NCI-H146 treated with DMSO at 0.1 percent for 48 hours (cell line): Measurements from ENCODE around the gene MSI1.

Experiments used
- DNase-seq: peaks from one replicate; lab custom pipeline; 2025; ENCODE audit not compliant: unreplicated experiment; lab: John Stamatoyannopoulos, UW

MSI1 gene

DNA sequence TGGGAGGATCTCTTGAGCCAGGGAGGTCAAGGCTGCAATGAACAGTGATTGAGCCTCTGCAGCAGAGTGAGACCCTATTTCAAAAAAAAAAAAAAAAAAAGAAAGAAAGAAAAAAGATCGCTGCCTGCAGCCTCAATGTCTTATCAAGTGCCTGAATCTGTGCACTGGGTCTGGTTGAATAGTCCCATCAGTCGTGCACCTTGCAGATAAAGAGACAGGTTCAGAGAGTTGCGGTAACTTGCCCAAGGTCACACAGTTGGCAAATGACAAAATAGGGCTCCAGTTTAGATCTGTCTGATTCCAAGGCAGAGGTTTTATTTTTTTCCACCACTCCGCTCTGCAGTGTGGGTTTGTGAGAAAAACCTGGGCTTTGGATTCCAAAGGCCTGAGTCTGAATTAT is 40.7 kb downstream of the MSI1 start:
- no peak for DNase-seq

DNA sequence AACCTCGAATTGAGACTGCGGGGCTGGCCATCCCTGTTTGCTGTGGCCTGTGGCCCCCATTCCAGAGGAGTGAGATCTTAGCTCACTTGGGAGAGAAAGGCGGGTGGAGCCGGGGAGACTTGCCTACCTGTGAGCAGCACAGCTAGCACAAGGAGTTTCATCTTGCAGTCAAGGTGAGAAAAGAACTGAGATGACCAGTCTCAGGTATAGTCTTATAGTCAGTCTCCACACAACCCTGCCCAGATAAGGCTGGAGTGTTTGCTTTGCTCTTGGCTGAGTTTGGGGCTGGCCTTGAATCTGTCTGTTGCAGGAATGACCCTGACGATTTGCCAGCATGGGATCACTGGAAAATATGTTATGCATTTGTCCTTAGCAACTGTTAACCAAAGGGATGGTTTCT is 41.4 kb downstream of the MSI1 start, which contains the start of gene PLA2G1B:
Gene PLA2G1B, minus strand, starts transcription at position 187 of the 400 bp plus-strand sequence. Its CDS starts 26 bp downstream, at position 161.
- no peak for DNase-seq

- DNase-seq = no peak
These were observed 44.0 kb downstream of the MSI1 start for GRCh38 chr12:120324841-120325417.

DNA sequence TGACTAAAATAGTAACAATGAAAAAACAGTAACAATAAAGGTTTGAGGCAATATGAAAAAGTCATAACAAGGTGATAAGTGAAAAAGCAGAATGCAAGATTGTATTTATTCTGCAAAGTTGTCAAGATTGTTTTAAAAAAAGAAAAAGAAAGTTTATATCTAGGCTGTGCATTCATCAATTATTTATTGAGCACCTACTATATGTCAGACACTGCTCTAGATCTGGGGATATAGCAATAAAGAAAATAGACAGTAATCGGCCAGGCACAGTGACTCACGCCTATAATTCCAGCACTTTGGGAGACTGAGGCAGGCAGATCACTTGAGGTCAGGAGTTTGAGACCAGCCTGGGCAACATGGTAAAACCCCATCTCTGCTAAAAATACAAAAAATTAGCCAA is 45.2 kb downstream of the MSI1 start:
- DNase-seq = no peak

DNA sequence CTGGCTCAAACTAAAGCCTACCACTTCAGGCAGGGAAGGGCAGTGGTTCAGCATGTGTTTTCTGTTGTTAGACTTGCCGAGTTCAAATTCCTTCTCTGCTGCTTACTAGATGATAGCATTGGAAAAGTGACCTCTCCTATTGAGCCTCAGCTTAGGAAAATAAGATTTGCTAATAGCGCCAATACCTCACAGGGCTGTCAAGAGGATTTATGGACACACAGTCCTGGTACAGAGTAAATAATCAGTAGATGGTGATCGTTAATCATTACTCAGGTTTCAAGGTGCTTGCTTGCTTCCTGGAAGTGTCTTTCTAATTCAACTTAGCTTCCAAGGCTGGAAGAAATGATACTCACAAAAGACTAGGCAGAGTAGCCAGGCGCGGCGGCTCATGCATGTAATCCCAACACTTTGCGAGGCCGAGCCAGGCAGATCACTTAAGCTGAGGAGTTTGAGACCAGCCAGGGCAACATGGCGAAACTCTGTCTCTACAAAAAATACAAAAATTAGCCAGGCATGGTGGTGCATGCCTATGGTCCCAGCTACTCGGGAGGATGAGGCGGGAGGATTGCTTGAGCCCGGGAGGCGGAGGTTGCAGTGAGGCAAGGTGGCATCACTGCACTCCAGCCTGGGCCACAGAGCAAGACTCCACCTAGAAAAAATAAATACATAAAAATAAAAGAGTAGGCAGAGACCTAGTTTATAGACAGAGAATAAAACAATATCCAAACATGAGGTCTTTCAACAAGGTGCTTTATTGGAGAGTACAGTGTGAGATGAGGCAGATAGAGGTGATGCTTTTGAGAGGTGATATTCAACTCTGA is 47.4 kb downstream of the MSI1 start:
- DNase-seq = no peak

DNA sequence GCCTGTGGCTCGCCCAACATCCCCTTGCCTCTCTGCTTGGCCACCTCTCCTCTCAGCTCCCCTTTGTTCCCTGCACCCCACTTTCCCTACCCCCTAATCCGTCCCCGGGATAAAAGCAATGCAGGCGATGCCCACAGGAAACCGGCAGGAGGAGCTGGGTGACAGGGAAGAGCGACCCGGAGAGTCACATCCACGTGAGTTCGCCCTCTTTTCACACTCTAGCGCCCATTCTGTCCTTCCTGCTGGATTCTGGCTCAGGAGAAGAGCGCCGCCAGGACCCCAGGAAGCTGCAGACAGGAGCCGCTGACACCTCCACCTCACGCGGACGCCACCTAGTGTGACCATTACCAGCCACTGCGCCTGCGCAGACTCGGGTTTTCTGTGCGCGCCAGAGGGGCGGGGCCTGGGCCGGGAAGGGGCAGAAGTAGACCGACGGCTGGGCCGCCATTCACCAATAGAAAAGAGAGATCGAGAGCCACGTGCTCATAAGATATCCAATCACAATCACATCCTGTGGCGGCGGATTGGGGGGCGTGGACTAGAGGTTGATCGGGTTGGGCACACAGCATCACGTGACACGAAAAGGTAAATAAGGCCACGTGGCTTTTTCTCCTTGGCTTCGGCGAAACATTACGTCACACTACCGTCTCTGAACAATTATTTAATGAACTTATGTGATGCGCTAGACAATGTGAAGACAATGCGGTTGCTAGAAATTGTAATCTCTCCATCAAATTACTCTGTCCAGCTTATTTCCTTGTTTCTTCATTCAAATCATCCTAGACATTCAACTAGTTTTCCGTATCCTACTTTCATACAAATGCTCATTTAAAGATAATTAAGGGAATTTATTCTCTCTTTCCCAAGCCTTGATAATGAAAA is 51.5 kb downstream of the MSI1 start:
- peak; percentile 99 for DNase-seq

DNA sequence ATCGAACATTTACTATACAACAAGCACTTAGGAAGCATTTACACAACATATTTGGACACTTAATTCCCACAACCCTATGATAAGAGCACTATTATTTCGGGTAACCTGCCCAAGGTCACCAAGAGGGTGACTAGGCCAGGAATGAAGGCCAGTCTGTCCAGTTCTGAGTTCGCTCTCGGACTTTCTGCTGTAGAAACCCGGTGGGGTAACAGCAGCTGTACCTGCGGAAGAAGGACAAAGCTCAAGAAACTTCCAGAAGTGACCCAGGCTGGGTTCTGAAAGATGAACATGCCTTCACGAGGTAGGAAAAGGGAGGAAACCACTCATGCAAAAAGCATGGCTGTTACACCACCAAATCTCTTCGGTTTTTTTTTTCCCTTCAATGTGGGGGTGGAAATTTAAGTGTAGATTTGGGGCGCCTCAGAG is 52.2 kb downstream of the MSI1 start:
- DNase-seq = no peak

DNA sequence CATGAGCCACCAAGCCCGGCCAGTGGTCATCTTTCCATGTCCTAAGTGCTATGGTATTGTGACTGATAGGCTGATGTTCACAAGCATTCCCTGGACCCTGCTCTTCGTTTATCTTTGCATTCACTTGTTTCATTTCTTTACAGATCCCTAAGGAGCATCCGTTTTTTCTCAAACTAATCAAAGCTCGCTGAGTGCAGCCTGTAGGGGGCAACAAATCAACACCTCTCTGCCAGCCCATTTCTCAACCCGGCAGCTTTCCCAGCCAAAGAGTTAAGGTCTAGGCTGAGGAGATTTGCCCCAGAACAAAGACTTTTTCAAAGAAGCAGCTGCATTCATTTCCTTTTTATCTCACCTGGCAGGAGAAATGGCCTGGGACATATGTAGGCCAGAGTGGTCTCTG is 54.7 kb downstream of the MSI1 start:
- no peak for DNase-seq

GRCh38 chr12:120301962-120302815 is 66.8 kb downstream of the MSI1 start, which contains the start of gene SIRT4:
Gene SIRT4 (plus strand): TSS chr12:120302321. CDS start chr12:120303562, 1,241 bp downstream.
- DNase-seq = peak; percentile 92

GRCh38 chr12:120292661-120293531 is 76.1 kb downstream of the MSI1 start, which contains the start of gene RNU4-1:
Gene RNU4-1 (minus strand): TSS chr12:120293237.
- peak; percentile 93 for DNase-seq

- no peak for DNase-seq
These were observed 76.6 kb downstream of the MSI1 start for GRCh38 chr12:120292411-120292660.
